KG1 (cell line): ENCODE data around the gene ATG2B.

ENCODE experiments used
- DNase-seq: peaks from one replicate; lab custom pipeline; 2025; lab: John Stamatoyannopoulos, UW

Gene ATG2B, protein sequence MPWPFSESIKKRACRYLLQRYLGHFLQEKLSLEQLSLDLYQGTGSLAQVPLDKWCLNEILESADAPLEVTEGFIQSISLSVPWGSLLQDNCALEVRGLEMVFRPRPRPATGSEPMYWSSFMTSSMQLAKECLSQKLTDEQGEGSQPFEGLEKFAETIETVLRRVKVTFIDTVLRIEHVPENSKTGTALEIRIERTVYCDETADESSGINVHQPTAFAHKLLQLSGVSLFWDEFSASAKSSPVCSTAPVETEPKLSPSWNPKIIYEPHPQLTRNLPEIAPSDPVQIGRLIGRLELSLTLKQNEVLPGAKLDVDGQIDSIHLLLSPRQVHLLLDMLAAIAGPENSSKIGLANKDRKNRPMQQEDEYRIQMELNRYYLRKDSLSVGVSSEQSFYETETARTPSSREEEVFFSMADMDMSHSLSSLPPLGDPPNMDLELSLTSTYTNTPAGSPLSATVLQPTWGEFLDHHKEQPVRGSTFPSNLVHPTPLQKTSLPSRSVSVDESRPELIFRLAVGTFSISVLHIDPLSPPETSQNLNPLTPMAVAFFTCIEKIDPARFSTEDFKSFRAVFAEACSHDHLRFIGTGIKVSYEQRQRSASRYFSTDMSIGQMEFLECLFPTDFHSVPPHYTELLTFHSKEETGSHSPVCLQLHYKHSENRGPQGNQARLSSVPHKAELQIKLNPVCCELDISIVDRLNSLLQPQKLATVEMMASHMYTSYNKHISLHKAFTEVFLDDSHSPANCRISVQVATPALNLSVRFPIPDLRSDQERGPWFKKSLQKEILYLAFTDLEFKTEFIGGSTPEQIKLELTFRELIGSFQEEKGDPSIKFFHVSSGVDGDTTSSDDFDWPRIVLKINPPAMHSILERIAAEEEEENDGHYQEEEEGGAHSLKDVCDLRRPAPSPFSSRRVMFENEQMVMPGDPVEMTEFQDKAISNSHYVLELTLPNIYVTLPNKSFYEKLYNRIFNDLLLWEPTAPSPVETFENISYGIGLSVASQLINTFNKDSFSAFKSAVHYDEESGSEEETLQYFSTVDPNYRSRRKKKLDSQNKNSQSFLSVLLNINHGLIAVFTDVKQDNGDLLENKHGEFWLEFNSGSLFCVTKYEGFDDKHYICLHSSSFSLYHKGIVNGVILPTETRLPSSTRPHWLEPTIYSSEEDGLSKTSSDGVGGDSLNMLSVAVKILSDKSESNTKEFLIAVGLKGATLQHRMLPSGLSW (N-terminal part only)

DNA sequence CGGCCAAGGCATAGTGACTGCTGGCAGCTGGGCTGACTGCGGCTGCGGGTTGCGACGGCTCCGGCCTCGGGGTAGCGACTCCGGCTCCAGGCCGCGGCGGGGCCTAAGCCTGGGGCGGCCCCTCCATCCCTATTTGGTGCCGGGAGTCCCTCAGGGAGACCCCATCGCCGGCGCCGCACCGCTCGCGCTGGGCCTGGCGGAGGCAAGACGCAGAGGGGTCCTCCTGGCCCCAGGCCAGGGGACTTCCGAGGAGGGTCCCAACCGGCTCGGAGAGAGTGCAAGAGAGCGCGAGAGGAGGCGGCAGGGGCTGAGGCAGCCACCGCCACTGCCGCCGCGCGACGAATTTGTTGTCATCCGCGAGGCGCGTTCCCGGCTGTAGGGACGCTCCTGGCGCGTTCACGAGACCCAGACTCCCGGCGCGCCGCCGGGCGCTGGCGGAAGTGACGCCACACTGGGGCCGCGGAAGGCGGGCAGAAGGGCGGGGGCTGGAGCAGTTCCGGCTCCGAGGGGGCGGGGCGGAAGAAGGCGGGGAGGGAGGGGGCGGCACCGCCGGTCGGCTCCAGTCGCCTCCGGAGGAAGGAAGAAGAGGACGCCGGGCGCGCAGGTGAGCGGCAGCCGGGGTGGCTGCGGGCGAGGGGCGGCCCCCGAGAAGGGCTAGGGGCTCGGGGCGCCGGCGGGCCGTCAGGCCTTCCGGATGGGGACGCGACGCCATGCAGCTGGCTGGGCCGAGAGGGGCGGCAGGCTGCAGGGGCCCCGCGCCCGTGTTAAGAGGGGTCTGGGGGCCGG lies at the start of gene ATG2B, which contains the start of gene GSKIP:
Gene ATG2B (minus strand): TSS at position 377 of the 786 bp plus-strand sequence. CDS start 365 bp downstream, at position 12.
Gene GSKIP (plus strand): TSS at position 562 of the 786 bp plus-strand sequence. CDS start 18,722 bp downstream, outside the sequence.
- peak; percentile 83 for DNase-seq

GRCh38 chr14:96410119-96410518 lies 47.0 kb upstream of the ATG2B start:
- no peak for DNase-seq

GRCh38 chr14:96409701-96410100 lies 46.6 kb upstream of the ATG2B start:
- DNase-seq, result no peak

DNA sequence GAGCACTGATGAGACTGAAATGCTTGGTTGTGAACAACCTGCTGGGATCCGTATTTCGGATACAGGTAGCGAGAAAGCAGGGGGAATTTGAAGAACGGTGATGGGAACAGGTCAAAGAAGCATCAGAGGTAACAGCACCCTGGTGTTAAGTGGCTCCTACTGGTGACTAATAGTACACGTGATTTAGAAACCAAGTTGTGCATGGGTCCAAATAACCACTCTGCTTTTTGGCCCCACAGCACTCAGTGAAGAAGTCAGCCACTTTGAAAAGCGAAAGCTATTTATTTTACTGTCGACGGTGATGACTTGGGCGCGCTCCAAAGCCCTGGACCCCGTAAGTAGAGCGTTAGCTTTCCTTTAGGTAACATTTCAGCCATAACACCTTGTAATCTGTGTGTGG lies 45.5 kb upstream of the ATG2B start:
- DNase-seq, result no peak

- DNase-seq, result no peak
Measured at GRCh38 chr14:96407935-96408570, 44.9 kb upstream of the ATG2B start.

DNA sequence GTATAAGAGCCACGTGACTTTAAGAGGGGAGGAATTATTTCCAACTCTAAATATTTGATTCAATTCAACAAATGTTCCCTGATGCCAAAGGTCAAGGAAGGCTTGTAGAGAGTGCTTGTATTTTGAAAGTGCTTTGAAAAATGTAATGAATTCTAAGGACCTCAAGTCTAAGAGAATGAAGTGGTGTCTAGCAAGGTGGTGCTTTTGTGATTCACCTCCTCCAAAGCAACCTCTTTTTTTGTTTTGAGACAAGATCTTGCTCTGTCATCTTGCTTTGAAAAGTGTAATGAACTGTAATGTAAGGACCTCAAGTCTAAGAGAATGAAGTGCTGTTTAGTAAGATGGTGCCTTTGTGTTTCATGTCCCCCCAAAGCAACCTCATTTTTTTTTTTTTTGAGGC lies 42.5 kb upstream of the ATG2B start:
- no peak for DNase-seq

- no peak for DNase-seq
Measured at GRCh38 chr14:96403409-96403808, 40.3 kb upstream of the ATG2B start.

DNA sequence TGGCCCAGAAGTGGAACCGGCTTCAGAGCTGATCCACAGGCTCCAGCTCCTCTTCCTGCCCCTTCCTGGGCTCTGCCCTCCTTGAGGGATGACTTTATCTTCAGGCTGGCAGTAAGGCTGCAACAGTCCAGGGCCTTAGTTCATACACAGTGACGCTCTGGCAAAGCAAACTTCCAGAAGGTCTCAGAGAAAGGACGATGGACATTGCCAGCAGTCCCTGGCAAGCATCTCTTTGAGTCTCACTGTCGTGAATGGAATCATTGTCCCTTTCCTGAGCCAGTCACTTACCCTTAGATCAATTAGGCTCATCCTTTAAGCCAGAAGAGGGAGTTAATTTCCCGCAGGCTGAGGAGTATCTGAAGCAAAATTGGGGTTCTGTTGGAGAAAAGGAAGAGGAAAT lies 37.4 kb upstream of the ATG2B start:
- DNase-seq, result no peak

DNA sequence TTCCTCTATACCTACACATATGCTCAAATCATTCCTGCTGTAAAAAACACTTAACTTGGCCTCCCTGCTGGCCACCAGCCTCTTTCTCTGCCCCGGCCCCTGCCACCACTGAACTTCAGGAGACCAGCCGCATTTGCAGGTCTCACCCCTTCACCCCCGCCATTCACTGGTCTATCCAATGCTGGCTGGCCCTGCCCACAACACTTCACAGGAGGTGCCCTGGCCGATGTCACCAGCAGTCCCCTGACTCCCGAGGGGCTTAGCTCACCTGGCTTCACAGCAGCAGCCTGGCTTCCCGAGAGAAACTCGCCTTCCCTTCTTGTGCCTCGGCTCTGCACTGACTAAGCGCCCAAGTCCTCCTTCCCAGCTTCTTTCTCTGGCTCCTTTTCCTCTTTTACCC lies 36.3 kb upstream of the ATG2B start:
- no peak for DNase-seq

DNA sequence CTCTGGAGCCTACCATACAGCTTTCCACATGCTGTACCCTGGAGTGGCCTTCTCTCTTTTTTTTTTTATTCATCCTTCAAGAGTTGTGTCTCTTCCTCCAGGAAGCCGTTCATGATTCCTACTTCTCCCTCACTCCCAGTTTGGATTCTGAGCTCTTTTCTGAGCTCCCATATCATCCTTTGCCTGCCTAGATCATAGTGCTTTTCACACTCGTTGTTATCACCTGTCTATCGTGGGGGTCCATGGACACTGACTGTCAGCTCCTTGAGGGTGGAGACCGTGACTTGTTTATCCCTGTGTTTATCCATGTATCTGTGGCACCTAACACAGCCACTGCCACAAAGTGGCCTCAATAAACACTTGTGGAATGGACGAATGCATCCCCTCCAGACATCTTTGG lies 35.8 kb upstream of the ATG2B start:
- no peak for DNase-seq

DNA sequence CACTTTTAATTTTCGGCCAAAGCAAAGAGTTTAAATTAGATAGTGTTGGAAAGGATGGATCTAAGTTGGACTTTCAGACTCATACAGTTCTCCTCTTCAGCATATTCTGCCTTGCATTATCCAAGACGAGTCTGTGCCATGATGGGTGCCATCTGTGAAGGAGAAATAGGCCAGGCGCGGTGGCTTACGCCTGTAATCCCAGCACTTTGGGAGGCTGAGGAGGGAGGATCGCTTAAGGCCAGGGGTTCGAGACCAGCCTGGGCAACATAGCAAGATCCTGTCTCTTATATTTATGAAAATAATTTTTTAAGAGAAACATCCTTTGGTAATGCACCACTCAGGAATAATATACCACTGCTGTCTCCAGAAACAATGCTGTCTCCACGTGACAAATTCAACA lies 35.3 kb upstream of the ATG2B start:
- no peak for DNase-seq

DNA sequence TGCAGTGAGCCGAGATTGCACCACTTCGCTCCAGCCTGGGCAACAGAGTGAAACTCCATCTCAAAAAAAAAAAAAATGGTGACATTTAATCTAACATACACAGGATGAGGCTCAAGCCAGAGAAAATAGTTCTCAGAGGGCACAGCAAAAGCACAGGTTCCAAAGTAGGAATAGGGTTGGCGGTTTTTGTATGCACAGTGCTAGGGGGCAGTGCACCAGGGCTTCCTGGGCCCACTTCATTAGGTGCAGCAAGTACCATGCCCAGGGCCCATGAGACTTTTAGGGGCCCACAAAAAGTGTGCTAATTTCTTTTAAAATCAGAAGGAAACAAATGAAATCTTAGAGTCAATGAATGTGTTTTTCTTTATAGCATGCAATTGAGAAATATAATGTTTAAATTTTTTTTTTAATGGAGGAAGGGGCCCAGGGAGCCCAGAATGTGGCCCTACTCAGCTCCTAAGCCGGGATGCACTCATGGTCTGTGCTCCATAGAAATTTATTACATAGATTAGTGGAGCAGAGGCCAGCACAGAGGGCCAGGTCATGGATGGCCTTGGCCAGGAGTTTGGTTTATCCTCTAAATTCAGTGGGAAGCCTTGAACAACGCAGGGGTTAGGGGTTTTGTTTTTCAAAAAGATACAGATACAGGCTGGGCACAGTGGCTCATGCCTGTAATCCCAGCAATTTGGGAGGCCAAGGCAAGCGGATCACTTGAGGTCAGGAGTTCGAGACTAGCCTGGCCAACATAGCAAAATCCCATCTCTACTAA lies 31.1 kb upstream of the ATG2B start:
- DNase-seq, result no peak

- no peak for DNase-seq
Measured at GRCh38 chr14:96393071-96393691, 30.0 kb upstream of the ATG2B start.

DNA sequence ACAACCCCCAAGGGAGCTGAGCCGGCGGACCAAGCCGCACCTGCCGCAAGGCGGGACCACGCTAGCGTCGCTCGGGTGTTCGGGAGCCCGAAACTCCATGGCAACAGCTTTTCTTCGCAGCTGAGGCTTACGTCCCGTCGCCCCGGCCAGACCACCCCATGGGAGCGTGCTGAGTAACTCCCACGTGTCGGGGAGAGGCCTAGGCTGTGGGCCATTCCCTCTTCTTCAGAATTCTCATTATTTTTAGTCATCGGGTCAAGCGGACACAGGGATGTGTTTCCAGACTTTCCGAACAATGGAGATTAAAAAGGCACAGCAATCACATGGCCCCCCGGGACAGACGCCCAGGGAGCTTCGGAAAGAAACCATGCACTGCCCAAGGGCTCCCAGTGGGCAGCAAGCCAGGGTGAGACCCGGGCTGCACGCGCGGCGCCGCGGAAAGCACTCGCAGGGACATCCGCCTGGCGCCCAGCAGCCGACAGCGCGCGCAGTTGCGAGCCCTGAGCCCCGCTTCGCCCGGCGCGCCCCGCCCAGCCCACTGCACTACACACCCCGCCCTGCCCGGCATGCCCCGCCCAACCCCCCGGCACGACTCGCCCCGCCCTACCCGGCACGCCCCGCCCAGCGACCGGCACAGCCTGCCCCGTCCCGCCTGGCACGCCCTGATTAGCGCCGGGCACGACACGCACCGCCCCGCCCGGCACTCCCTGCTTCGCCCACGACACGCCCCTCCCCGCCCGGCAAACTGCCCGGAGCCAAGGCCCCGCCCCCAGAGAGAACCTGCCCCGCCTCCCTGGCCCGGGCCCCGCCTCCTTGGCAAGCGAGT lies 28.4 kb upstream of the ATG2B start:
- peak; percentile 88 for DNase-seq

- no peak for DNase-seq
Measured at GRCh38 chr14:96390965-96391292, 27.8 kb upstream of the ATG2B start.

- no peak for DNase-seq
Measured at GRCh38 chr14:96385385-96385784, 22.2 kb upstream of the ATG2B start.

- no peak for DNase-seq
Measured at GRCh38 chr14:96384740-96385139, 21.6 kb upstream of the ATG2B start.

DNA sequence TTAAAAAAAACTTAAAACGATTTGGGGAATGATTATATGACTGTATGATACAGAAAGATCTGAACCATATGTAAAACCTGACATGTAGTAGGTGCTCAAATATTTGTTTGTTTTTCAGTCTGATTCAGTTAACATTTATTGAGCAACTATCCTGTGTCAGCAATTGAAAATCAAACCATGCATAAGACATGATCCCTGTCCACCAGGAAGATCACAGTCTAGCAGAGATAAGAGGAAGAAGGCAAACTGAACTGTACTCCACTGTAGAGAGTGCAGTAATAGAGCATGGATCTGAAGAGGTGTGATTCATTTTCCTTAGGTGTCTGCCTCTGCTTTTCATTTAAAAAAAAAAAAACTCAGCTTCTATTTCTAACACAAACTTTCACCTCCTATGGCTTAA lies 20.9 kb upstream of the ATG2B start:
- no peak for DNase-seq

DNA sequence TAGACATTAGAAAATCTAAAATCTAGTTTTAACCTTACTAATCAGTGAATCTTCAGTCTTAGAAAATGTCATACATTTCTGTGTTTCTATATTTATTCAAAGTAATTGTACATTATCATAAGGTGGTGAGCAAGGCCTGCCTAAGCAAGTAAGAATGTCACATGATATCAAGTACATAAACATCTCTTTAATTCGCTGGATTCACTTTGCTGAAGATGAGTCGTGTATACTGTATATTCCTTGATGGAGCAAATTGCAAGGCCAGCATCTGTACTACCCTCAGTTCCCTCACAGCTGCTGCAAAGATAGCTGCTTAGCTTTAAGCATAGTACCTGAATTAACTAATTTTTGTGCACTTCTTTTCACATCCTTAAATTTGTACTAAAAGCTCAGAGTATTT lies 20.3 kb upstream of the ATG2B start:
- no peak for DNase-seq
